GM23338 (cell line): ENCODE data around the gene CLDN1. TPM values are rescaled to one million over a fixed set of nuclear protein-coding genes. Genes with fewer than 3 reads are reported as not detected.

Experiments used
- ATAC-seq: fragments of 200-7000 bp; cut with Tn5 transposase; 3 replicates; pipeline ENCODE4 v1.9.1; 2020
- DNase-seq: peaks from one replicate; pipeline ENCODE4 v3.0.0-alpha.2; 2015; ENCODE audit warnings: low spot score
- H2AFZ ChIP-seq: fragments of 200-600 bp; sonication (generic); 2 replicates; pipeline ENCODE4 v1.8.0; 2016; ENCODE audit warnings: antibody characterized with exemption, mild to moderate bottlenecking, moderate library complexity
- H3F3A ChIP-seq: fragments of 200-600 bp; sonication (generic); replicated peaks from 2 replicates; pipeline ENCODE4 v1.8.0; 2017; ENCODE audit warnings: antibody characterized with exemption, mixed run types, low read depth
- H3K27ac ChIP-seq: fragments of 200-600 bp; sonication (generic); 2 replicates; pipeline ENCODE4 v1.6.1; 2016; ENCODE audit warnings: low read depth
- H3K27me3 ChIP-seq: fragments of 200-600 bp; sonication (generic); 2 replicates; pipeline ENCODE4 v1.8.0; 2016; ENCODE audit warnings: mild to moderate bottlenecking, mixed run types, moderate library complexity; ENCODE audit not compliant: insufficient read depth
- H3K36me3 ChIP-seq: fragments of 200-600 bp; sonication (generic); 2 replicates; pipeline ENCODE4 v1.8.0; 2016; ENCODE audit warnings: mild to moderate bottlenecking; ENCODE audit not compliant: insufficient read depth
- H3K4me1 ChIP-seq: fragments of 200-600 bp; sonication (generic); 2 replicates; pipeline ENCODE4 v1.8.0; 2016; ENCODE audit warnings: mild to moderate bottlenecking, moderate library complexity; ENCODE audit not compliant: insufficient read depth
- H3K4me2 ChIP-seq: fragments of 200-600 bp; sonication (generic); 2 replicates; pipeline ENCODE4 v1.7.1; 2017; ENCODE audit warnings: mixed run types
- H3K4me3 ChIP-seq: fragments of 200-600 bp; sonication (generic); 2 replicates; pipeline ENCODE4 v1.6.1; 2016; ENCODE audit warnings: mixed run types
- H3K79me2 ChIP-seq: fragments of 200-600 bp; sonication (generic); replicated peaks from 2 replicates; pipeline ENCODE4 v1.8.0; 2017; ENCODE audit warnings: mild to moderate bottlenecking; ENCODE audit not compliant: insufficient read depth
- H3K9me2 ChIP-seq: fragments of 200-600 bp; sonication (generic); 2 replicates; pipeline ENCODE4 v1.8.0; 2017; ENCODE audit not compliant: insufficient read depth
- H4K20me1 ChIP-seq: fragments of 200-600 bp; sonication (generic); replicated peaks from 2 replicates; pipeline ENCODE4 v1.8.0; 2017; ENCODE audit warnings: mild to moderate bottlenecking; ENCODE audit not compliant: insufficient read depth
- H3K27ac Mint-ChIP-seq: 2 replicates; pipeline ENCODE4 v1.8.0; 2020; ENCODE audit warnings: inconsistent platforms, mild to moderate bottlenecking, moderate library complexity, mixed read lengths
- H3K27me3 Mint-ChIP-seq: 3 replicates; pipeline ENCODE4 v1.8.0; 2022; ENCODE audit warnings: low read depth, mild to moderate bottlenecking, moderate library complexity, mixed read lengths, inconsistent platforms; ENCODE audit not compliant: insufficient read depth, poor library complexity
- H3K36me3 Mint-ChIP-seq: 3 replicates; pipeline ENCODE4 v1.8.0; 2021; ENCODE audit warnings: low read depth, mild to moderate bottlenecking, inconsistent platforms, moderate library complexity, mixed read lengths
- H3K4me1 Mint-ChIP-seq: 3 replicates; pipeline ENCODE4 v1.8.0; 2020; ENCODE audit warnings: mild to moderate bottlenecking, inconsistent platforms, mixed read lengths
- H3K4me3 Mint-ChIP-seq: 3 replicates; pipeline ENCODE4 v1.8.0; 2021; ENCODE audit warnings: moderate library complexity, mild to moderate bottlenecking, inconsistent platforms, mixed read lengths
- H3K9me3 Mint-ChIP-seq: 3 replicates; pipeline ENCODE4 v1.8.0; 2020; ENCODE audit warnings: moderate library complexity, mild to moderate bottlenecking, inconsistent platforms, mixed read lengths
- CREB1 ChIP-seq: fragments of 250-450 bp; sonication (Bioruptor Pico); IDR thresholded peaks from 2 replicates; pipeline ENCODE4 v1.5.0; 2020; ENCODE audit warnings: low read depth, mild to moderate bottlenecking, moderate library complexity
- CTCF ChIP-seq, 2 experiments: fragments of 200-600 bp in 1 of 2; sonication (generic) in 1 of 2; conservative IDR thresholded peaks; 2 replicates each; pipeline versions ENCODE4 v1.5.1 to v1.6.1; 2016 to 2017; ENCODE audit warnings: antibody characterized with exemption in 2 of 2, low read depth in 2 of 2, mild to moderate bottlenecking in 2 of 2, moderate library complexity in 1 of 2
- EZH2 ChIP-seq: fragments of 200-600 bp; sonication (generic); IDR thresholded peaks from one replicate; pipeline ENCODE4 v1.8.0; 2017; ENCODE audit warnings: antibody characterized with exemption, mild to moderate bottlenecking, low read depth; ENCODE audit not compliant: unreplicated experiment
- EZH2phosphoT487 ChIP-seq: fragments of 200-600 bp; sonication (generic); IDR thresholded peaks from one replicate; pipeline ENCODE4 v1.8.1; 2018; ENCODE audit warnings: antibody characterized with exemption; ENCODE audit not compliant: unreplicated experiment
- JUNB ChIP-seq: IDR thresholded peaks from one replicate; pipeline ENCODE4 v1.6.1; 2016; ENCODE audit warnings: antibody characterized with exemption; ENCODE audit not compliant: unreplicated experiment
- POLR2AphosphoS5 ChIP-seq: IDR thresholded peaks from 2 replicates; pipeline ENCODE4 v1.6.1; 2016; ENCODE audit warnings: antibody characterized with exemption, low read depth
- REST ChIP-seq: IDR thresholded peaks from one replicate; pipeline ENCODE4 v1.6.1; 2018; ENCODE audit warnings: antibody characterized with exemption; ENCODE audit not compliant: unreplicated experiment
- STAT1 ChIP-seq: IDR thresholded peaks from one replicate; pipeline ENCODE4 v1.6.1; 2016; ENCODE audit warnings: antibody characterized with exemption; ENCODE audit not compliant: unreplicated experiment
- ZNF114 ChIP-seq: fragments of 250-450 bp; sonication (Bioruptor Pico); IDR thresholded peaks from 2 replicates; pipeline ENCODE4 v1.5.0; 2020; ENCODE audit warnings: mild to moderate bottlenecking, moderate library complexity
- ZNF331 ChIP-seq: fragments of 250-450 bp; sonication (Bioruptor Pico); IDR thresholded peaks from 2 replicates; pipeline ENCODE4 v1.5.0; 2020; ENCODE audit warnings: low read depth, mild to moderate bottlenecking, moderate library complexity
- polyA plus RNA-seq: library from polyadenylated mRNA; unstranded; fragments of >200 nt; fragmentation: Nextera tagmentation; extraction: Ambion mirVana; gene quantifications from 2 replicates; pipeline ENCODE4 v1.2.1, GENCODE V29; 2016
- total RNA-seq: library from RNA; depleted of rRNA; stranded (reverse); fragments of >200 nt; shearing (Covaris generic); gene quantifications from 2 replicates; pipeline ENCODE4 v1.2.3, GENCODE V29; 2014
- TF ChIP-seq, protein P1 (sequence below): fragments of 250-450 bp; sonication (Bioruptor Pico); IDR thresholded peaks from 2 replicates; pipeline ENCODE4 v1.5.0; 2020; ENCODE audit warnings: mild to moderate bottlenecking, moderate library complexity
- TF ChIP-seq, protein P2 (sequence below): IDR thresholded peaks from 2 replicates; pipeline ENCODE4 v1.6.1; 2016; ENCODE audit warnings: antibody characterized with exemption

The CLDN1 gene
- total and polyA plus RNA-seq, 2 experiments from 2014 or later = 2.5 to 4.6 TPM

GRCh38 chr3:190286014-190286413 lies 36.2 kb downstream of the CLDN1 start (continued):
- TF ChIP-seq, protein P1, sequence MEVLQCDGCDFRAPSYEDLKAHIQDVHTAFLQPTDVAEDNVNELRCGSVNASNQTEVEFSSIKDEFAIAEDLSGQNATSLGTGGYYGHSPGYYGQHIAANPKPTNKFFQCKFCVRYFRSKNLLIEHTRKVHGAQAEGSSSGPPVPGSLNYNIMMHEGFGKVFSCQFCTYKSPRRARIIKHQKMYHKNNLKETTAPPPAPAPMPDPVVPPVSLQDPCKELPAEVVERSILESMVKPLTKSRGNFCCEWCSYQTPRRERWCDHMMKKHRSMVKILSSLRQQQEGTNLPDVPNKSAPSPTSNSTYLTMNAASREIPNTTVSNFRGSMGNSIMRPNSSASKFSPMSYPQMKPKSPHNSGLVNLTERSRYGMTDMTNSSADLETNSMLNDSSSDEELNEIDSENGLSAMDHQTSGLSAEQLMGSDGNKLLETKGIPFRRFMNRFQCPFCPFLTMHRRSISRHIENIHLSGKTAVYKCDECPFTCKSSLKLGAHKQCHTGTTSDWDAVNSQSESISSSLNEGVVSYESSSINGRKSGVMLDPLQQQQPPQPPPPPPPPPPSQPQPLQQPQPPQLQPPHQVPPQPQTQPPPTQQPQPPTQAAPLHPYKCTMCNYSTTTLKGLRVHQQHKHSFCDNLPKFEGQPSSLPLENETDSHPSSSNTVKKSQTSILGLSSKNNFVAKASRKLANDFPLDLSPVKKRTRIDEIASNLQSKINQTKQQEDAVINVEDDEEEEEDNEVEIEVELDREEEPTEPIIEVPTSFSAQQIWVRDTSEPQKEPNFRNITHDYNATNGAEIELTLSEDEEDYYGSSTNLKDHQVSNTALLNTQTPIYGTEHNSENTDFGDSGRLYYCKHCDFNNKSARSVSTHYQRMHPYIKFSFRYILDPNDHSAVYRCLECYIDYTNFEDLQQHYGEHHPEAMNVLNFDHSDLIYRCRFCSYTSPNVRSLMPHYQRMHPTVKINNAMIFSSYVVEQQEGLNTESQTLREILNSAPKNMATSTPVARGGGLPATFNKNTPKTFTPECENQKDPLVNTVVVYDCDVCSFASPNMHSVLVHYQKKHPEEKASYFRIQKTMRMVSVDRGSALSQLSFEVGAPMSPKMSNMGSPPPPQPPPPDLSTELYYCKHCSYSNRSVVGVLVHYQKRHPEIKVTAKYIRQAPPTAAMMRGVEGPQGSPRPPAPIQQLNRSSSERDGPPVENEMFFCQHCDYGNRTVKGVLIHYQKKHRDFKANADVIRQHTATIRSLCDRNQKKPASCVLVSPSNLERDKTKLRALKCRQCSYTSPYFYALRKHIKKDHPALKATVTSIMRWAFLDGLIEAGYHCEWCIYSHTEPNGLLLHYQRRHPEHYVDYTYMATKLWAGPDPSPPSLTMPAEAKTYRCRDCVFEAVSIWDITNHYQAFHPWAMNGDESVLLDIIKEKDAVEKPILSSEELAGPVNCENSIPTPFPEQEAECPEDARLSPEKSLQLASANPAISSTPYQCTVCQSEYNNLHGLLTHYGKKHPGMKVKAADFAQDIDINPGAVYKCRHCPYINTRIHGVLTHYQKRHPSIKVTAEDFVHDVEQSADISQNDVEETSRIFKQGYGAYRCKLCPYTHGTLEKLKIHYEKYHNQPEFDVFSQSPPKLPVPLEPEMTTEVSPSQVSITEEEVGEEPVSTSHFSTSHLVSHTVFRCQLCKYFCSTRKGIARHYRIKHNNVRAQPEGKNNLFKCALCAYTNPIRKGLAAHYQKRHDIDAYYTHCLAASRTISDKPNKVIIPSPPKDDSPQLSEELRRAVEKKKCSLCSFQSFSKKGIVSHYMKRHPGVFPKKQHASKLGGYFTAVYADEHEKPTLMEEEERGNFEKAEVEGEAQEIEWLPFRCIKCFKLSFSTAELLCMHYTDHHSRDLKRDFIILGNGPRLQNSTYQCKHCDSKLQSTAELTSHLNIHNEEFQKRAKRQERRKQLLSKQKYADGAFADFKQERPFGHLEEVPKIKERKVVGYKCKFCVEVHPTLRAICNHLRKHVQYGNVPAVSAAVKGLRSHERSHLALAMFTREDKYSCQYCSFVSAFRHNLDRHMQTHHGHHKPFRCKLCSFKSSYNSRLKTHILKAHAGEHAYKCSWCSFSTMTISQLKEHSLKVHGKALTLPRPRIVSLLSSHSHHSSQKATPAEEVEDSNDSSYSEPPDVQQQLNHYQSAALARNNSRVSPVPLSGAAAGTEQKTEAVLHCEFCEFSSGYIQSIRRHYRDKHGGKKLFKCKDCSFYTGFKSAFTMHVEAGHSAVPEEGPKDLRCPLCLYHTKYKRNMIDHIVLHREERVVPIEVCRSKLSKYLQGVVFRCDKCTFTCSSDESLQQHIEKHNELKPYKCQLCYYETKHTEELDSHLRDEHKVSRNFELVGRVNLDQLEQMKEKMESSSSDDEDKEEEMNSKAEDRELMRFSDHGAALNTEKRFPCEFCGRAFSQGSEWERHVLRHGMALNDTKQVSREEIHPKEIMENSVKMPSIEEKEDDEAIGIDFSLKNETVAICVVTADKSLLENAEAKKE (CRISPR knock-in tag) = no peak
- TF ChIP-seq STAT1 (no peak), CREB1 (CRISPR knock-in tag) (no peak), JUNB (no peak), EZH2phosphoT487 (no peak), POLR2AphosphoS5 (no peak), ZNF114 (CRISPR knock-in tag) (no peak)

DNA sequence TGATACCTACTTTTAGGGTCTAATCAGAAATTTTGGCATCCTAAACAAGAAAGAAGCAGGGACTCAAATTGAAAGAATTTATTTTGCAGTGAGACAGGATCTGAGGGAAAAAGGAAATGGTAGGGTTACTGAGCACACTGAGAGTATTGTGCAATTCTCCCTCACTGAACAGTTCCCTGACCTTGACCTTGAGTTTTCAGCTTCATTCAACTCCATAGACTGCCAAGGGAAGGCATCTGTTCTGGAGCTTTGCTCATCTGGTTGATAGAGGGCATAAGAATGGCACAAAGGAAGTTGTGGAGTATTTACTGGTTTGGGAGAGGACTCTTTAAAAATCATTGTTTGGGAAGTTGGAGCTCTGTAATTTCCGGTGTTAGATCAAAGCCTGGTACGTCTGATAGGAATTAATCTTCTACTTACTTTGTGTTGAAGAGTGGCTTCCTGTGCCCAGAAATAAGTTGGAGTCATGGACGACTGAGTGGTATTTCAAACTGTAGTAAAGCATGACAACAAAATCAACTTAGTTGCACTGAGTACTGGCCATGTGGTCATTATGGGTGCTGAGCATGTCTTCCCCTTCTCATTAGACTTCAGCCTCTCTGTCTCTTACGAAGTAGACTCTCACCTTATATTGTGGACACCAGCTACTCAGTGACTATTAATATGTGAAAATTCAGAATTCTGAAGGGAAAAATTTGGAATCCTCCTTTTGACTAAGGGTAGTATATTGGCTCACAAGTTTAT lies 40.8 kb downstream of the CLDN1 start:
- no peak overlapping the region for H3K27ac Mint-ChIP-seq
- no peak overlapping the region for H3K27ac ChIP-seq
- peaks cover 7% of the 10 kb centered on the region for H3K9me3 Mint-ChIP-seq
- TF ChIP-seq ZNF331 (CRISPR knock-in tag) (no peak), STAT1 (no peak), CTCF (conservative IDR thresholded peaks at IDR 0.05; ENCODE audit: low read depth in 2 of 2) (no peak), REST (no peak), ZNF114 (CRISPR knock-in tag) (no peak), EZH2 (no peak), EZH2phosphoT487 (no peak), JUNB (no peak)
- TF ChIP-seq, protein P2, sequence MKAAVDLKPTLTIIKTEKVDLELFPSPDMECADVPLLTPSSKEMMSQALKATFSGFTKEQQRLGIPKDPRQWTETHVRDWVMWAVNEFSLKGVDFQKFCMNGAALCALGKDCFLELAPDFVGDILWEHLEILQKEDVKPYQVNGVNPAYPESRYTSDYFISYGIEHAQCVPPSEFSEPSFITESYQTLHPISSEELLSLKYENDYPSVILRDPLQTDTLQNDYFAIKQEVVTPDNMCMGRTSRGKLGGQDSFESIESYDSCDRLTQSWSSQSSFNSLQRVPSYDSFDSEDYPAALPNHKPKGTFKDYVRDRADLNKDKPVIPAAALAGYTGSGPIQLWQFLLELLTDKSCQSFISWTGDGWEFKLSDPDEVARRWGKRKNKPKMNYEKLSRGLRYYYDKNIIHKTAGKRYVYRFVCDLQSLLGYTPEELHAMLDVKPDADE = no peak

More for the DNA sequence above, 40.8 kb downstream of the CLDN1 start:
- no peaks in the 10 kb centered on the region for H3K4me1 ChIP-seq
- no peaks in the 10 kb centered on the region for H3F3A ChIP-seq
- Mint-ChIP-seq H3K4me1 (peaks cover 5% of the 10 kb centered on the region; the same call in 2 of the 3 replicates), H3K27me3 (peaks cover 2% of the 10 kb centered on the region), H3K36me3 (no peaks in the 10 kb centered on the region), H3K4me3 (no peak overlapping the region)
- no peaks in the 10 kb centered on the region for H3K79me2 ChIP-seq
- no peaks in the 10 kb centered on the region for H3K27me3 ChIP-seq
- no peaks in the 10 kb centered on the region for H3K36me3 ChIP-seq
- no peak overlapping the region for H3K4me3 ChIP-seq
- H3K4me2 ChIP-seq = no peak overlapping the region
- no peaks in the 10 kb centered on the region for H3K9me2 ChIP-seq
- no peak for ATAC-seq
- H4K20me1 ChIP-seq = no peaks in the 10 kb centered on the region
- DNase-seq = no peak
- no peak overlapping the region; the same call in 1 of the 2 replicates for H2AFZ ChIP-seq
